PFSK-1 (cell line): ENCODE data around the gene PGAM1.
A peak's percentile ranks its signal among the peaks of the same experiment; 100 is the strongest.

Source experiments
- FOXP2 ChIP-seq: optimal IDR thresholded peaks from 2 replicates; pipeline ENCODE3; 2011; ENCODE audit warnings: borderline replicate concordance, control low read depth, inconsistent platforms; ENCODE audit not compliant: insufficient read depth; ENCODE audit errors: extremely low read length, extremely low read depth
- POLR2AphosphoS5 ChIP-seq: IDR thresholded peaks from 2 replicates; pipeline ENCODE4 v1.6.1; 2012; ENCODE audit warnings: low read depth, mild to moderate bottlenecking, control low read depth, low read length, moderate library complexity
- SIN3A ChIP-seq: IDR thresholded peaks from 2 replicates; pipeline ENCODE4 v1.6.1; 2012; ENCODE audit warnings: mild to moderate bottlenecking, low read length, moderate library complexity, borderline replicate concordance; ENCODE audit not compliant: insufficient read depth
- TAF1 ChIP-seq: IDR thresholded peaks from 2 replicates; pipeline ENCODE4 v1.6.1; 2012; ENCODE audit warnings: low read length, control low read depth, borderline replicate concordance; ENCODE audit not compliant: insufficient read depth
- TF ChIP-seq, protein P1 (sequence below), 2 experiments: IDR thresholded peaks; 2 replicates each; pipeline versions ENCODE4 v1.6.1 to v1.8.0; 2011 to 2012; ENCODE audit warnings: low read depth in 2 of 2, low read length in 2 of 2, control low read depth in 1 of 2, inconsistent platforms in 1 of 2, mild to moderate bottlenecking in 1 of 2, moderate library complexity in 1 of 2; ENCODE audit not compliant: insufficient read depth in 1 of 2

PGAM1 gene

DNA sequence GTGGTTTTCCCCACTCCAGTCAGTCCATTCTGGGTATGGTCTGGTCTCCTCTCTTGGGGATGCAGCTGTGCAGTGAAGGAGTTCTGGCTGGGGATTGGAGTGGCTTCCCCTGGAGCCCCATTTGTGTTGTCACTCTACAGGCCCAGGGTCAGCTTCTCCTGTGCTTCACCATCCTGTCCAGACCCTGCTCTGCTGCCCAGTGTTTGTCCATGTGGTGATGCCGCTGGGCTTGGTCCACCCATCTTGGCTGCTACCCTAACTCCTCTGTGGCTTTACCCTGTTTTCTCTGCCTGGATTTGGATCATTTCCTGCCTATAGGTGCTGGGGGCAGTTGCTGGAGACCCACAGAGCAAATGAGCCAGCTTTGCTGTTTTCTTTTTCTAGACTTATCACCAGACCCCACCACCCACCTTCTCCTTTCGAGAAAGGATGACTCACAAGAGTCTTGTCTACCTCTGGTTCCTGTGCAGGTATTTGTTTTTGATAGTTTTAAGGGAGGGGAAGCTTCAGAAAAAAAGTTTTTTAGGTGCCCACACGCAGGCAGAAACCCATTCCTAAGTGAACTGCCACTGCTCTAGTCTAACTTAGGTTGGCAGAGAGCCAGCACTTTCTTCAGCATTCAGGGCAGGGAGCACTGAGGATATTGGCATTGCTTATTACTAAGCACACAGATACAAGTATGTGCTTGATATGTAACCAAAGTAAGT, 28.5 kb downstream of the PGAM1 start:
- TF ChIP-seq TAF1 (no peak), POLR2AphosphoS5 (no peak; the same call in 1 of the 2 replicates), FOXP2 (no peak)
- TF ChIP-seq, protein P1, sequence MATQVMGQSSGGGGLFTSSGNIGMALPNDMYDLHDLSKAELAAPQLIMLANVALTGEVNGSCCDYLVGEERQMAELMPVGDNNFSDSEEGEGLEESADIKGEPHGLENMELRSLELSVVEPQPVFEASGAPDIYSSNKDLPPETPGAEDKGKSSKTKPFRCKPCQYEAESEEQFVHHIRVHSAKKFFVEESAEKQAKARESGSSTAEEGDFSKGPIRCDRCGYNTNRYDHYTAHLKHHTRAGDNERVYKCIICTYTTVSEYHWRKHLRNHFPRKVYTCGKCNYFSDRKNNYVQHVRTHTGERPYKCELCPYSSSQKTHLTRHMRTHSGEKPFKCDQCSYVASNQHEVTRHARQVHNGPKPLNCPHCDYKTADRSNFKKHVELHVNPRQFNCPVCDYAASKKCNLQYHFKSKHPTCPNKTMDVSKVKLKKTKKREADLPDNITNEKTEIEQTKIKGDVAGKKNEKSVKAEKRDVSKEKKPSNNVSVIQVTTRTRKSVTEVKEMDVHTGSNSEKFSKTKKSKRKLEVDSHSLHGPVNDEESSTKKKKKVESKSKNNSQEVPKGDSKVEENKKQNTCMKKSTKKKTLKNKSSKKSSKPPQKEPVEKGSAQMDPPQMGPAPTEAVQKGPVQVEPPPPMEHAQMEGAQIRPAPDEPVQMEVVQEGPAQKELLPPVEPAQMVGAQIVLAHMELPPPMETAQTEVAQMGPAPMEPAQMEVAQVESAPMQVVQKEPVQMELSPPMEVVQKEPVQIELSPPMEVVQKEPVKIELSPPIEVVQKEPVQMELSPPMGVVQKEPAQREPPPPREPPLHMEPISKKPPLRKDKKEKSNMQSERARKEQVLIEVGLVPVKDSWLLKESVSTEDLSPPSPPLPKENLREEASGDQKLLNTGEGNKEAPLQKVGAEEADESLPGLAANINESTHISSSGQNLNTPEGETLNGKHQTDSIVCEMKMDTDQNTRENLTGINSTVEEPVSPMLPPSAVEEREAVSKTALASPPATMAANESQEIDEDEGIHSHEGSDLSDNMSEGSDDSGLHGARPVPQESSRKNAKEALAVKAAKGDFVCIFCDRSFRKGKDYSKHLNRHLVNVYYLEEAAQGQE (IDR thresholded peaks at IDR 0.05; ENCODE audit: insufficient read depth in 1 of 2, low read depth in 2 of 2, low read length in 2 of 2) = no peak

DNA sequence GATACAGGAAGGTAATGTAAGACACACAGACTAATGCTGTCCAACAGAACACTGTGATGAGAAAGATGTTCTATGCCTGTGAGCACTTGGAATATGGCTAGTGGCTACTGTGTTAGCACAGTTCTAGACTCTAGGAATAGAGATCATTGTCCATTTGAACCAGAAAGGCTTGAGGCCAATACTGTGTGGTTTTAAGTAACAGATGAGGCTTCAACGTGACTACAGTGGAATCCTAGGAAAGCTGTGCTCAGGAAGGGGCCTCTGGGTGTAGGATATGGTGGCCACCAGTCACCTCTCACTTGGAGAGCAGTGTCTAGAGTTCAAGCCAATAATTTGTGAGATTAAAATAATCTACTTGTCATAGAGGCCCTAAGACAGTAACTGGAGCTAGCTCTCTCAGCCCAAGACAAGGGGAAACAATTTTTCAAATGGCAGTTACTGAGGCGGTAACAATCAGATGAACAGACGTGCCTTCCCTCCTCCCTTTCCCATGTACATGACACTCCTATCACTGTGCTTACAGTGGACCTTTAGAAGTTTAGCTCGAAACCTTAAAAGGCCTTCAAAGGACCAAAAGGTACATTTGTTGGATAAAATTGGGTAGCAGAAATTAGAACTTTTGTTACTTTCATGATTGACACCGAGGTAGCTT, 30.2 kb downstream of the PGAM1 start:
- no peak for TF ChIP-seq FOXP2
- peak; percentile 48; the same call in 1 of the 2 replicates for TF ChIP-seq POLR2AphosphoS5

DNA sequence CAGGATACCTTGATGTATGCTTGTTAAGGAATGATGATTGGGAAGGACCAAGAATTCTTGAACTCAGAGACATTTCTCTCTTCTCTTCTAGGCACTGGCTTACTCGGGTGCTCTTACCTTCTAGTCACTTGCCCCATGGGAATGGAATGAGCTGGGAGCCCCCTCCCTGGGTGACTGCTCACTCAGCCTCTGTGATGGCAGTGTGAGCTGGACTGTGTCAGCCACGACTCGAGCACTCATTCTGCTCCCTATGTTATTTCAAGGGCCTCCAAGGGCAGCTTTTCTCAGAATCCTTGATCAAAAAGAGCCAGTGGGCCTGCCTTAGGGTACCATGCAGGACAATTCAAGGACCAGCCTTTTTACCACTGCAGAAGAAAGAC, 30.7 kb downstream of the PGAM1 start:
- TF ChIP-seq TAF1 (no peak), SIN3A (no peak), FOXP2 (no peak), POLR2AphosphoS5 (no peak)

DNA sequence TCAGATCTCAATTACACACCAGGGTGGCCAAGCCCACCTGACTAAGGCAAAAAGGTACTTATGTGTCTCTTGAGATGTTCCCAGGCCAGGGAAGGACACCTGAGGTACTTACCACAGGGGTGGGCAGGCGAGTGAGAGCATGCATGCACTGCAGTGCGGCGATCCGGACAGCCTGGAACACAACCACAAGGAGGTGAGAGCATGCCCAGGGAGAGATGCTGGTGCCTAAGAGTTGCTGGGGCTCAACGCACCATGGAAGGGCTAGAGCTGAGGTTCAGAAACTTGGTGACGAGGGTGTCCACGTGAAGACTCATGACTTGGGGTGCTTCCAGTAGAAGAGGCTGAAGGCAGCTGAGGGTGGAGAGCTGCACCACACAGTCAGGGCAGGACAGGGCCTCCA, 33.1 kb downstream of the PGAM1 start:
- TF ChIP-seq SIN3A (no peak), POLR2AphosphoS5 (no peak), TAF1 (no peak), FOXP2 (no peak)
- TF ChIP-seq, protein P1 (IDR thresholded peaks at IDR 0.05; ENCODE audit: insufficient read depth in 1 of 2, low read depth in 2 of 2, low read length in 2 of 2) = no peak

DNA sequence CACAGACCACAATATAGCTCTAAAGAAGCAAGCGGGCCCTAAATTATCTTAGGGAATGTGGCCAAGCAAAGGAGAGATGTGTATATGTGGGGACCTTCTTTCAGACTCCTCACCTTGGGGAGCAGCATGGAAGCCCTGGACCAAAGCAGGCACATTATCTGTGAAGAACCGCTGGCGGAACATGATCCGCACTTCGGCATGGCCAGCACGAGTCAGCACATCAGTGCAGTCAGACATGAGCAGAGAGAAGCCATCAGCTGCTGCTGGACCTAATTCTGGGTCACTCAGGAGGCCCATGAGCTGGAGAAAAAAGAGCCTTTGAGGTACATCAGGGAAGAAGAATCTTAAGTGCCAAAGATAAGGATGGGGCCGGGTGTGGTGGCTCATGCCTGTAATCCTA, 33.9 kb downstream of the PGAM1 start:
- TF ChIP-seq POLR2AphosphoS5 (no peak), FOXP2 (no peak), TAF1 (no peak), SIN3A (no peak)
- TF ChIP-seq, protein P1 (IDR thresholded peaks at IDR 0.05; ENCODE audit: insufficient read depth in 1 of 2, low read depth in 2 of 2, low read length in 2 of 2) = no peak

DNA sequence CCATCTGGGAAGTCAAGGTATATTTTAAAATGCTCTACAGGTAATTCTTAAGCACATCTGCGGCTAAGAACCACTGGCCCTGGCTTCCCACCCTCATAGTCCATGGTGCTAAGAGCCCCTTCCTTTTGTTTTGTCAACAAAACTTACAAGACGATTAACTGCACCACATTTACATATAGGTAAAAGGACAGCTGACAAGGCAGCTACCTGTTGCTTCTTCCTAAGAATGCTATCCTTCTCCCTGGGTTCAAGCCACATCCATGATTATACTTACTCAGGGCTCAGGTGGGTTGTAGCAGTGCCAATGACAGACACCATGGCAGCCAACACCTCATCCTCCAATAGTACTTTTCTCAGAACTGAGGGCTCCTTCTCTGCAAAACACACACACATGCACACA, 36.3 kb downstream of the PGAM1 start:
- TF ChIP-seq POLR2AphosphoS5 = no peak

DNA sequence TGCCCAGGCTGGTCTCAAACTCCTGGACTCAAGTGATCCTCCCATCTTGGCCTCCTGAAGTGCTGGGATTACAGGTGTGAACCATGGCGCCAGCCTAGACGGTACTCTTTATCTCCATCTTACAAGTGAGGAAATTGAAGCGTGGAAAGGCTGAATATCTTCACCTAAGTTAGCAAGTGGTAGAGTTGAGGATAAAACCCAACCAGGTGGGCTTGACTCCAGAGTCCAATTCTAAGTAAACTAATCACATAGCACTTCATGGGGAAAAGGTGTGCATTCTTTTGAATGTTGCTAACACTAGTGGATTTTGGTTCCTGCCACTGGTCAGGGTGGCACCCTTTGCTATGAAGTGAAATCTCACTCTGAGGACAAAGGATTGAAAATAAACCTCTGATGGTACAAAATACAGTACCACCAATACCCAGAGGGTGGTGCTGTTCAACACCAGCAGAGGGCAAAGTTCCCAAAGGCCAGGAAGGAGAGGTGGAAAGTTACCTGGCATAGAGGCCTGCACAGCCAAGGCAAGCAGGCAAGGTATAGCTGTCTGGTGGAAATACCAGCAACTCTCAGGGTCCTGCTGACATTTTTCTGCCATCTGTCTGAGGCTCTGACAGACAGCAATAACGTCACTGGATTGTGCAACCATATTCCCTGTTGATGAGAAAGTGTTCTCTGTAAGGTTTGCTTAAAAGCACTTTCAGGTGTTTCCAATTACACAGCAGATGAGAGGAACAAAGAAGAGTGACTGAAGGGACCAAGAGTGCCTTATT, 37.6 kb downstream of the PGAM1 start:
- no peak for TF ChIP-seq POLR2AphosphoS5
- TF ChIP-seq, protein P1 (IDR thresholded peaks at IDR 0.05; ENCODE audit: insufficient read depth in 1 of 2, low read depth in 2 of 2, low read length in 2 of 2) = no peak
- no peak for TF ChIP-seq SIN3A
- TF ChIP-seq FOXP2 = no peak
- no peak for TF ChIP-seq TAF1
